NK-92 (cell line): Measurements from ENCODE around the gene WSB1.
A peak's percentile ranks its signal among the peaks of the same experiment; 100 is the strongest.
"Not testable (repeated sequence)": the region's sequence is repeated elsewhere in the genome, so short reads cannot be mapped to it uniquely, and the experiment has no call there.

Source experiments
- DNase-seq: peaks from one replicate; lab custom pipeline; 2025; ENCODE audit not compliant: unreplicated experiment; lab: John Stamatoyannopoulos, UW

The WSB1 gene, protein sequence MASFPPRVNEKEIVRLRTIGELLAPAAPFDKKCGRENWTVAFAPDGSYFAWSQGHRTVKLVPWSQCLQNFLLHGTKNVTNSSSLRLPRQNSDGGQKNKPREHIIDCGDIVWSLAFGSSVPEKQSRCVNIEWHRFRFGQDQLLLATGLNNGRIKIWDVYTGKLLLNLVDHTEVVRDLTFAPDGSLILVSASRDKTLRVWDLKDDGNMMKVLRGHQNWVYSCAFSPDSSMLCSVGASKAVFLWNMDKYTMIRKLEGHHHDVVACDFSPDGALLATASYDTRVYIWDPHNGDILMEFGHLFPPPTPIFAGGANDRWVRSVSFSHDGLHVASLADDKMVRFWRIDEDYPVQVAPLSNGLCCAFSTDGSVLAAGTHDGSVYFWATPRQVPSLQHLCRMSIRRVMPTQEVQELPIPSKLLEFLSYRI

DNA sequence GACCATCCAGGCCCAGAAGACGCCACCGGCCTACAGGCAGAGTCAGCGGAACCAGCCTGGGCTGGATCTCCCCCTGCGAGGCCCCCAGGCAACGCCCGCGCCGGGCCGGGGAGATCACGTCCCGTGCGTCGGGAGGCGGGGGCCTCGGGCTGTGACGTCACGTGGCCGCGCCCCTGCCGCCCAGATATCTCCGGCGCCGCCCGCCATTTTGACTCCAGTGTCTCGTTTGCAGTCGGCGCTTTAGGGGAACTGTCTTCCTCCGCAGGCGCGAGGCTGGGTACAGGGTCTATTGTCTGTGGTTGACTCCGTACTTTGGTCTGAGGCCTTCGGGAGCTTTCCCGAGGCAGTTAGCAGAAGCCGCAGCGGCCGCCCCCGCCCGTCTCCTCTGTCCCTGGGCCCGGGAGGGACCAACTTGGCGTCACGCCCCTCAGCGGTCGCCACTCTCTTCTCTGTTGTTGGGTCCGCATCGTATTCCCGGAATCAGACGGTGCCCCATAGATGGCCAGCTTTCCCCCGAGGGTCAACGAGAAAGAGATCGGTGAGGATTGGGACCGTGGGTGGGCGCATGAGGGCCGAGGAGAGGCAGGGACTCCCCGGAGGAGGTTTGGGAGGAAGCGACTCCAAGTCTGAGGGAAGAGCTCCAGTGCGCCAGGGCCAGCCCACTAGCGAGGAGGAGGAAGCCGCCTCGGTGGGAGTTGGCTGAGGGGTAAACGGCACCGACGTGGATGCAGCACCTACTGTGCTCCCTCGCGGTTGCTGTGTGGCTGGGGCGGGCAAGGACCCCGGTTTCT, at the start of gene WSB1:
Gene WSB1, plus strand, starts transcription at position 217 of the 791 bp plus-strand sequence. Its CDS starts 282 bp downstream, at position 499.
- peak; percentile 30 for DNase-seq

DNA sequence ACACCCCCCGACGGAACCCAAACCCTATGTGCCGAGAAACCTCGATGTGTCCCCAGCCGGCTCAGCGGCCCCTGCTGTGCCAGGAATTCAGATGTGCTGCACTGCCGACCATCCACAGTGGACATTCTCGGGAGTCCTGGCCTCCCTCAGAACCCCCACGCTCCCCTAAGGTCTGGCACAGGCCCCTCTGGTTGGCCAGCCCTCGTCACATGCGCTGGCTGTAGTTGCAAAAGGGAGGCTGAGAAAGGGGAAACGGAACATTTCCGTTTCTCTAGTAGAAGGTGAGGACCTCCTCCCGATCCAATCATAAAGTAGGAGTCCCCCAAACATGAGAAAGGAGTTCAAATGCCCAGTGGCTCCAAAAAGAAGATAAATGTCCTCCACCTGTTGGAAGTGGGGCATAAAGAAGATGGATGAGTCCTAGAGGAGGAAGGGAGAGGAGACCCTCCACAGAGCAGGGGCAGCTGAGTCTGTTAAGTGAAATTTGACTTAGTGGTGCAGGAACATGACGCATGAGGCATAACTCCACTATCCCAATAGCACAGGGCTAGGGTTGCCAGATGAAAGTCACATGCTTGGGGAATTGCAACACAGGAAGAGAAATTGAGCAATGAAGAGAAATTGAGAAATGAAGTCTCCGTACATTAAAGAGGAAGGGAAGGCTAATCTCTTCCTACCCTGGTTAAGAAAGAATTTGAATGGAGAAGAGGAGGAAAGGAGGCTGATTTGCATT, 49.3 kb upstream of the WSB1 start:
- no peak for DNase-seq

DNA sequence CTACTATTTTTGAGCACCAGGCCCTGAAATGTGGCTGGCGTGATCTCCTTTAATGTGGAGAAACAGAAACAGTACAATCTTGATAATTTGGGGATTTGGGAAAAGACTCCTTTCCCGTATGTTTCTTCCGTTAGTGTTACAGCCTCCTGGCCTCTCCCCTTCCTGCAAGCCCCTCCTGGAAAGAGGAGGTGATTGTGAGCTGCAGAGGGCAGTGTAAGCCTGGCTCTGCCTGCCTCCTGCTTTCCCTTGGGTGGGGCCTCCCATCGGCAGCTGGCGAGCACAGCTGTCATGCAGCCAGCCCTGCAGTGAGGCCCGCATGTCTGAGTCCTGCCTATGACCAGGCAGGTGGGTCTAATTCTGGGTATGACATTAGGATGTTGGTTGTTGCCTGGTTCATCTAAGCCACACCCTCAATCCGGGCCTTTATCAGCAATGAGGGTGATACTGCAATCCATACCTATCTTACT, 48.7 kb upstream of the WSB1 start:
- no peak for DNase-seq

DNA sequence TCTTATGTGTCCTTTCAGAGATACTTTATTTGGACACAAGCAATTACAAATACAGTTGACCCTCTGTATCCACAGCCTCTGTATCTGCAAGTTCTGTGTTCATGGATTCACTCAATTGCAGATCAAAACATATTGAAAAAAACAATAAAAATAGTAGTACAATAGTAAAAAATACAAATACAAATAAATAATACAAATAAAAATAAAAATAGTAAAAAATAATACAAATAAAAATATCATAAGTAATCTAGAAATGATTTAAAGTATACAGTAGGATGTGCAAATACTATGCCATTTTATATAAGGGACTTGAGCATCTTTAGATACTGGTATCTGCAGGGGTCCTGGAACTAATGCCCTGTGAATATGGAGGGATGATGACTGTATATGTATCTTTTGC, 47.4 kb upstream of the WSB1 start:
- DNase-seq, result no peak

DNA sequence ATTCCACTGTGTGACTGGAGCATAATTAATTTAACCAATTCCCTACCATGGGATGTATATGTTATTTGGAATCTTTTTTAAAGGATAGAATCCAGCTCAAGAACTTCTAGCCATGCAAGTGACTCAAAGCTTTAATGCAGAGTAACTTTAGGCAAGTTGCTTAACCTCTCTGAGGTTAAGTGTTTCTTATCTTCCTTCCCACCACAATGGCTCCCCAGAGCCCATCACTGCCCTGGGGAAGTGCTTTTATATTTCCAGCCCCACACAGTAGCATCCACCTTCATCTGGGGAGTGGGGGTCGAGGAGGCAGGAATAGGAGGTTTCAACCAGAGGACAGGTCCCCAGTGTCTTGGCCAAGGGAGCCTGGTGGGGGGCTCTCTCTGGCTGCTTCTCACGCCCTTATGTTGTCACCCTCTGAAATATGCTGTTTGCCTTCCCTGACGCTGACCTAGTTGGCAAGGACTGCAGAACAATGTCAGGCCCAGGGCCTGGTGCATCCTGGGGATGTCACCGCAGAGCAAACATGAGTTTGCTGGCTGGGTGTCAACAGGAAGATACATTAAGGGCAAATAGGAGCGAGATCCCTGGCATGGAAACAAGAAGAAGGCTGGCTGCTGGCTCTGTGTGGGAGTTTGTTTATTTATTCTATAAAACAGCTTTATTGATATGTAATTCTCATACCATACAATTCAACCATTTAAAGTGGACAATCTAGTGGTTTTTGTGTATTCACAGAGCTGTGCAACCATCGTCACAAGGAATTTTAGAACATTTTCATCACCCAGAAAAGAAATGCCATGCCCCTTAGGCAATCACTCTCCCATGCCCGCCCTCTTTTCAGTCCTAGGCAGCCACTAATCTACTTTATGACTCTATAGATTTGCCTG, 46.6 kb upstream of the WSB1 start:
- DNase-seq, result no peak

DNA sequence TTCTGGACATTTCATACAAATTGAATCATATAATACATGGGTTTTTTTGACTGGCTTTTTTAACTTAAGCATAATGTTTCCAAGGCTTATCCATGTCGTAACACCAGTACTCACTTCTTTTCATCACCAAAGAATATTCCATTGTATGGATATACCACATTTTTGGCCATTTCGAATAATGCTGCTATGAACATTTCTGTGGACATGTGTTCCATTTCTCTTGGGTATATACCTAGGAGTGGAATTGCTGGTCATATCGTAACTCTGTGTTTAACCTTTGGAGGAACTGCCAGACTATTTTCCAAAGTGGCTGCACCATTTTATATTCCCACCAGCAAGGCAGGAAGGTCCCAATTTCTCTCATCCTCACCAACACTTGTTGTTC, 46.0 kb upstream of the WSB1 start:
- no peak for DNase-seq

DNA sequence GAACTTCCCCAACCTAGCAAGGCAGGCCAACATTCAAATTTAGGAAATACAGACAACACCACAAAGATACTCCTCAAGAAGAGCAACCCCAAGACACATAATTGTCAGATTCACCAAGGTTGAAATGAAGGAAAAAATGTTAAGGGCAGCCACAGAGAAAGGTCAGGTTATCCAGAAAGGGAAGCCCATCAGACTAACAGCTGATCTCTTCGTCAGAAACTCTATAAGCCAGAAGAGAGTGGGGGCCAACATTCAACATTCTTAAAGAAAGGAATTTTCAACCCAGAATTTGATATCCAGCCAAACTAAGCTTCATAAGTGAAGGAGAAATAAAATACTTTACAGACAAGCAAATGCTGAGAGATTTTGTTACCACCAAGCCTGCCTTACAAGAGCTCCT, 43.1 kb upstream of the WSB1 start:
- DNase-seq, result not testable (repeated sequence)

DNA sequence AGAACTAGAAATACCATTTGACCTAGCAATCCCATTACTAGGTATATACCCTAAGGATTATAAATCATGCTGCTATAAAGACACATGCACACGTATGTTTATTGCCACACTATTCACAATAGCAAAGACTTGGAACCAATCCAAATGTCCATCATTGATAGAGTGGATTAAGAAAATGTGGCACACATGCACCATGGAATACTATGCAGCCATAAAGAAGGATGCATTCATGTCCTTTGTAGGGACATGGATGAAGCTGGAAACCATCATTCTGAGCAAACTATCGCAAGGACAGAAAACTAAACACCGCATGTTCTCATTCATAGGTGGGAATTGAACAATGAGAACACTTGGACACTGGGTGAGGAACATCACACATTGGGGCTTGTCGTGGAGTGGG, 39.1 kb upstream of the WSB1 start:
- DNase-seq, result not testable (repeated sequence)

DNA sequence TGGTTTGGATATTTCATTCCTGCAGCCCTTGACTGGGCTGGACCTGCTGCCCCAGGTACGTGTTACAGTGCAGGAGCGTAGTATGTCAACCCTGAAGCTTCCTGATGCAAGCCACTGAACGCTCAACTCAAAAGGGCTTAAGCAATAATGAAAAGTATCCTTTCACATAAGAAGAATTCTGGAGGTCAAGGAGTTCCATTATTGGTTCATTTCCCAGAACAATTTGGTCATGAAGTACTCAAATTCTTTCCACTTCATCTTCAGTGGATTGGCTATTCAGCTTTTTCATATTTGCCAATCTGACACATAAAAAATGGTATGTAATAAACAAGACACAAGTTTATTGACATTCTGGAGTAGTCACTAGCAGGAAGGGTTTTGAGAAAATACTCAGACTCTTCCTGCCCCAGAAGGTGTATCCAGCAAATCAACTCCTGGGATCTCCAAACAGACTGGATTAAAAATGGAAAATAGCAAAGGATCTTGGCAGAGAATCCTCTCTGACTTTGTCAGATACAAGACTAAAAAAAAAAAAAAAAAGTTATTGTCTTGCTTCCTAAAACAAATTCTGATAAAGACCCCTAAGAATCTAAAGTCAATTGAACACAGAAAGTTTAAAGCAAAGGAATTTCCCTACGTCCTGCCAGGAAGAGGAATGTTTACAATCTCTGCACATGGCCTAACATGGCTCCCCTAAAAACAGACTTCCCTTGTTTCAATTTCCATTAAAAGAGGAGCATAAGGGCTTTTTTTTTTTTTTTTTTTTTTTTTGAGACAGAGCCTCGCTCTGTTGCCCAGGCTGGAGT, 37.5 kb upstream of the WSB1 start:
- DNase-seq, result no peak

DNA sequence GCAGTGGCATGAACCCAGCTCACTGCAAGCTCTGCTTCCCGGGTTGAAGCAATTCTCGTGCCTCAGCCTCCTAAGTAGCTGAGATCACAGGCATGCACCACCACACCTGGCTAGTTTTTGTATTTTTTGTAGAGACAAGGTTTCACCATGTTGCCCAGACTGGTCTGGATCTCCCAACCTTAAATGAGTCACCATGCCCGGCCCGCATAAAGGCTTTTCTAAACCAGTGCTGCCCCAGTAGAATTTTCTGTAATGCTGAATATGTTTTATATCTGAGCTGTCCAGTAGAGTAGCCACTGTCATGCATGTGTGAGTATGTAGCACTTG, 36.9 kb upstream of the WSB1 start:
- DNase-seq, result no peak

DNA sequence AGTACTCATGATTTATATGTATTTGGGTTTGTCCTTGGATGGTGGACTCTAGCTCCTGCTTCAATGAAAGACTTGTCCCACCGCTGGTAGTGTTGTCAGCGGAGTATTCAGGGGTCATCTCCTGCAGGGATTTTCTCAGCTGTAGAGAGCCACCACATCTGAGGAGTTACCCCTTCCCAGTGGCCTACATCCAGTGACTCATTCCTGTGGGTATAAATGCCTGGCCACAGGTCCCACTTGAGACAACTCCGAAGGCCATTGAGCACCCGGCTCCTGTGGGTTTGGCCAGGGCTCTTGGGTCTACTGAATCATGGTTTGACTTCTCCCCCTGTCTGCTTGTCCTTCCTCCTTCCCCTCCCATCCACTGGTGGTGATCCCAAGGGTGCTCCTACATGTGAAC, 34.6 kb upstream of the WSB1 start:
- no peak for DNase-seq

DNA sequence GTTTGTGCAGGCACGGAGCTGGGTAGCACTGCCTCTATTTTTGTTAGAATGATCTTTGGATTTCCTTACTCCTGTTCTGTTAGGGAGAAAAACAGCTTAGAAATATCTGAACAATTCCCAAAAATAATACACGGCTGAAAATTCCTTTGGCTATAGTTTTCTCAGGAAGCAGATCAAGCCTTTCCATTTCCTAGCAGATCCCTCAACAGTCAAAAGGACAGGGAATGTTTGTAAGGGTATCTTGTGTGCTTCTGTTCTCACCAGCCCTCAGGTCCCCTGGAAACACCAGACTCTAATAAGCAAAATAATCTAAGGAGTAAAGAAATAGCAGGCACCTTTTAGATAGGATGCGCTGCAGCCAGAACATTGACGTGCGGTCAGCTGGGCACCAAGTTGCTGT, 30.5 kb upstream of the WSB1 start:
- no peak for DNase-seq

DNA sequence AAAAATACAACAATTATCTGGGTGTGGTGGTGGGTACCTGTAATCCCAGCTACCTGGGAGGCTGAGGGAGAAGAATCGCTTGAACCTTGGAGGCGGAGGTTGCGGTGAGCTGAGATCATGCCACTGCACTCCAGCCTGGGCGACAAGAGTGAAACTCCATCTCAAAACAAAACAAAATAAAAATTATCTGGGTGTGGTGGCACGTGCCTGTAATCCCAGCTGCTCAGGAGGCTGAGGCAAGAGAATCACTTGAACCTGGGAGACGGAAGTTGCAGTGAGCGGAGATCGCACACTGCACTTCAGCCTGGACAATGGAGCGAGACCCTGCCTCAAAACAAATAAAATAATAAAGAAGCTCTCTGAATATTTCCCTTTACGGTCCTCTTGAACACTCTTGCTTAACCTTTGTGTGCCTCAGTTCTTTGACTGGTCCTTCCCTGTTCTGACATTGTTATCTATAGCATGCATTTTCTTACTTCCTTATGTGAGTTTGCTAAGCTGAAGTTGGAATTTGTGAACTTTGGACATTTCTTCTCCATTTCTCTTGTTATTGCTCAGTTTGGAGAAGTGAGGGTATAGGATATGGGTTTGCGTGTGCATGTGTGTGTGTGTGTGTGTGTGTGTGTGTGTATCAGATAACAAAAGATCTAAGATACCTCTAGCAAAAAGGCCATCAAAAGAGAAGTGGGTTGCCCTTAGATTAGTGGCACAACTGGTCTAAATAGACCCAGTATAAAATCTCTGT, 29.7 kb upstream of the WSB1 start:
- no peak for DNase-seq

DNA sequence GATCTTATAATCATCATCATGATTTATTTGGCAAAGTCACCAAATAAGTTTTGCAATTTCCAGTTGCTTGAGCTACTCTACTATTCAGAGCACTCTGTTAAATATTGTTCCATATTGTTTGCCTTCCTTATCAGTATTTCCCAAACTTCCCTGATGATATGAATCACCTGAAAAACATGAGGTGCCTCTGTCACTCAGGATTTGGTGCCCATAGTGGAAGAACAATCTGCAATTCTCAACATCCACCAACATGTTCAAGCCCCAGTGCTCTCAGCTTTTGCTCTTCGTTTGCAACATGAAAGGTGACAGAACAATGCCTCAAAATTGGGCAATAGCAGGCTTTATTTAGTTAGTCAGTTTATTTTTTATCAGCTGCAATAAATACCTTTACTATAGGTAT, 28.6 kb upstream of the WSB1 start:
- no peak for DNase-seq

DNA sequence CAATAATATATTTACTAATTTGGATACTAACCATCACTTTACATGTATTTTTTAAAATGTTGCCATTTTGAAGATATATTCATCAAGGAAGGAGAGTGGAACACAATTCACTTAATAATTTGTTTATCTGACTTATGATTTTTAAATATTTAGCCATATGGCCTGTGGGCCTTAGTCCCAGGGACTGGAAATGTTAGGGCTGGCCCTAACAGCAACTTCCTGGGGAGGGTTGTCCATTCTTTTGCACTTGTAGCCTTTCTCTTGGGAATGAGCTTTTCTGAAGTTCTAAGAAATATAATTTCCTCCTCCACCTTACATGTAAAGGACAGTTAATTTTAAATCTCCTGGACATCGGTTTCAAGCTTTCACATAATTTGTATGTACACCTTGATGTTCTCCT, 27.7 kb upstream of the WSB1 start:
- DNase-seq, result no peak

DNA sequence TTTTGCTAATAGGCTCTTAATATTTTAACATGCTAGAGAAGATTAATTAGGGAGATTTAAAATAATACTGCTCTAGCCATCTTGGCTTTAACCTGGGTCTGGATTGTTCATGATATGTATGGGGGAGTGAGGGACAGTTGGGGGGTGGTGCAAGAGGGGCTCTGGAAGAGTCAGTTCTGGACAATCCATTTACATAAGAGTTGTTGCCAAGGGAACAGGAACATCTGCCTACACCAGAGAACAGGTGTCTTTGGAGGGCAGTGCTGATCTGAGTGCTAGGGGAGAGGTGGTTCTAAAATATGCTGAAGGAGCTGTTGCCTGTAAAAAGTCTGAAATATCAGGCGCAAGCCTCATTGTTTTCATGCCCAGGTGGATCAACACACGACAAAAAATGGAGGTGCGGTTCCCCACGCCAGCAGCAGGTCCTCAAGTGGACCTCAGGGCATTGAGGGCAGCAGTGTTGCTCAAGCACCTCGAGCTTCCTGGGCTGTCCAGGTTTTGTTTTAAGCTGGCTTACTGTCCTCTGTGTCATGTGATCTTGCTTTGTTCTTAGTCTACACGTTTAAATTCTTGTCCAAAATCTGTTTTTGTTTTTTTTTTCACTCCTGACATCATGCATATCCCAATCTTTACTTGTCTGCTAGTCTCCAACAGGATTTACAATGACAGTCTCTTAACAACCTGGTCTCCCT, 25.4 kb upstream of the WSB1 start:
- no peak for DNase-seq

DNA sequence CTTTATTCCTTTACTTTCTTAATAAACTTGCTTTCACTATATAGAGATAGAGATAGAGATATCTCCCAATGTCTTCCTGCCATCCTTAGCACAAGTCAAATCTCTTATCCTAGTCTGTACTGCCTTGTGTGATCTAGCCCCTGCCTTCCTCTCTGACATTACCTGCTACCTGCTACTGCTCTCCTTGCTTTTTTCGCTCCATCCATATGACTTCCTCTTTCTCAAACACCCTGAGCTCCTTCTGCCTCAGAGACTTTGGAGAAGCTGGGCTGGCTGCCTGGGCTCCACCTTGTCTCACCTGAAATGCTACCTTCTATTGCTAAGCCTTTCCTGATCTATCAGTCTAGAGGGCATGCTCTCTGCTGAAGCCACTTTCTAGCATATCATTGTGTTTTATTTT, 24.7 kb upstream of the WSB1 start:
- DNase-seq, result no peak

DNA sequence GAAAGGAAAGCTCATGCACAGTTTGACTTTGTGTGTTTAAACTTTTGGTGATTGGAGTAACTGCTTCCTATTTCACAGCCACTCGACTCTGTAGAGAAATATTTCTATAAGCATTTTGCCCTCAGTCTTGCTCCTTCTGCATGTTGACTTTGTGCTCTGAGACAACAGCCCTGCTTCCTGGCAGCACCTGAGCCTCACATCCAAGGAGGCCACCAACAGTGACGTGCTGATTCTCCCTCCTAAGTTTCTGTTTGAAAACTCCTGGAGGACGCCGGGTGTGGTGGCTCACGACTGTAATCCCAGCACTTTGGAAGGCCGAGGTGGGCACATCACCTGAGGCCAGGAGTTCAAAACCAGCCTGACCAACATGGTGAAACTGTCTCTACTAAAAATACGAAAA, 23.9 kb upstream of the WSB1 start:
- DNase-seq, result no peak
